A549 treated with AZD2906 at 1 μM for 4 hours (cell line): ENCODE measurements around the gene PDPK1. TPM values are rescaled to one million over a fixed set of nuclear protein-coding genes. Genes with fewer than 3 reads are reported as not detected.

ENCODE experiments used
- total RNA-seq: library from RNA; stranded (reverse); fragments of 200-300 nt; extraction: Qiagen RNA extraction; gene quantifications from 5 replicates; pipeline ENCODE4 v1.2.3, GENCODE V29; 2022

Gene PDPK1
- total RNA-seq, result 19.3 to 24.1 TPM (median 20.6 TPM) in 5 replicates

DNA sequence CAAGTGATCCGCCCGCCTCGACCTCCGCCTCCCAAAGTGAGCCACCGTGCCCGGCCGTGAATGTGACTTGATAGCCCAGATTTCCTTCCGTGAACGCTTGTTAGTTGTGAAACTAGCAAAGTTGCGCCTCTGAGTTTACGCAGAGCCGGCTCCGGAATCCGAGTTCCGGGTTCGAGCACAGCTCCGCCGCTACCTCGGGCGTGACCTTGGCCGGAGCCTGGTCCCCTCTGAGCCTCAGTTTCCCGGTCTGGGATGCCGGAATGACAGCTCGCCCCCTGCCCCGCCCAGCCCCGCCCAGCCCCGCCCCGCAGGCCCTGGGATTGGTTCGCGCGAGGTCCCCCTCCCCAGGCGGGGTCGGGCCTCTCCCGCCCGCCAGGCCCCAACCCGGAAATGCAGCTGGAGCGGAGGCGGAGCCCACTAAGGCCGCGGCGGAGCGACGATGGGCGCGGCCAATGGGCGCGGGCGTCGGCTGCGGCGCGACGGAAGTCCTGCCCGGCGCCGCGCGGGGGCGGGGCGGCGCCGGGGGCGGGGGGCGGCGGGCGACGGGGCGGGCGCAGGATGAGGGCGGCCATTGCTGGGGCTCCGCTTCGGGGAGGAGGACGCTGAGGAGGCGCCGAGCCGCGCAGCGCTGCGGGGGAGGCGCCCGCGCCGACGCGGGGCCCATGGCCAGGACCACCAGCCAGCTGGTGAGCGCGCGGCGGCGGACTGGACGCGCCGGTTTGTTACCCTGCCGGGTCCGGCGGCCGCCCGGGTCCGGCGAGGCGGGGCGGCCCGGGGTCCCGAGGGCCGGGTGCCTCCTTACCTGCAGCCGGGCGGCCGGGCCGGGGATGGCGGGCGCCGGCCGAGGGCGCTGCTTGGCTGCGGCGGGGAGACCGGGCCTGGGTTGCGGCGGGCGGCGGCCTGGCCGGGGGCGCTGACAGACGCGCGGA lies at the start of gene PDPK1:
PDPK1 (plus strand) TSS at position 571 of the 929 bp plus-strand sequence; CDS start at position 663, 92 bp downstream.

DNA sequence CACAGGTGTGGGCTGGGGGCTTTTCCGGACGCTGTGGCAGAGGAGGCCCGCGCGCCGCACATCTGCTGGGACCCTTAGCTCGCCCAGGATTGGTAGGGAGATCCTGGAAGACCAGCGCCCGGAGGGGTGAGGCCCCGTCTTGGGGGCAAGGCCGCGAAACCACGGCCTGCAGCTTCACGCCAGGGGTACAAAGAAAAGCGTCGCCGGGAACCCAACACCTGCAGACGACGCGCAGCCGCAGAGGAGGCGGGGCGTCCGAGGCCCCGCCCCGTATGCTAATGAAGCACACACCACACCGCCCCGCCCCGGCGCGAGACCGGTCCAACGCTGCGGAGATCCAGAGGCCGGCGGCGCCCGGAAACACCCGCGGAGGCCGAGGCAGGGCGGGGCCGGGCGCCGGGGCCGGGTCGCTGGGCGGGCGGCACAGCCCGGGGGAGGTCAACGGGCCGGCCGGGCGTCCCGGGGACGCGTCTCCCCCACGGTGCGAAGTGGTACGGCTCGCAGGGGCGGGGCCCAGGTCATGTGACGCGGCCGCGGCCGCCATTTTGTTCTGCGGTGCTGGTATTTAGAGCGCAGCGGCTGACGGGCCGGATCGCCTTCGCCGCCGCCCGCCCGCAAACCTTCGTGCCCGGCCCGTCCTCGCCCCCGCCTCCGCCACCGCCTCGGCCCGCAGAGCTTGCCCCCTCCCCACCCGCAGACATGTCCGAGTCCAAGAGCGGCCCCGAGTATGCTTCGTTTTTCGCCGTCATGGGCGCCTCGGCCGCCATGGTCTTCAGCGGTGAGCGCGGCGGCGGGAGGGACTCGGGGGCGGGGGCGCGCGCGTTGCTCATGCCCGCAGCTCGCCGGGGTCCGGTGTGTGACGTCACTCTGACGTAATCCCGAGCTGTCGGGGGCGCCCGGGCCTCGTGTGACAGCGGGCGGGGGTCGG lies 24.2 kb upstream of the PDPK1 start, which contains the start of gene ATP6V0C:
ATP6V0C (plus strand) TSS at position 548 of the 928 bp plus-strand sequence; CDS start at position 700, 152 bp downstream.

DNA sequence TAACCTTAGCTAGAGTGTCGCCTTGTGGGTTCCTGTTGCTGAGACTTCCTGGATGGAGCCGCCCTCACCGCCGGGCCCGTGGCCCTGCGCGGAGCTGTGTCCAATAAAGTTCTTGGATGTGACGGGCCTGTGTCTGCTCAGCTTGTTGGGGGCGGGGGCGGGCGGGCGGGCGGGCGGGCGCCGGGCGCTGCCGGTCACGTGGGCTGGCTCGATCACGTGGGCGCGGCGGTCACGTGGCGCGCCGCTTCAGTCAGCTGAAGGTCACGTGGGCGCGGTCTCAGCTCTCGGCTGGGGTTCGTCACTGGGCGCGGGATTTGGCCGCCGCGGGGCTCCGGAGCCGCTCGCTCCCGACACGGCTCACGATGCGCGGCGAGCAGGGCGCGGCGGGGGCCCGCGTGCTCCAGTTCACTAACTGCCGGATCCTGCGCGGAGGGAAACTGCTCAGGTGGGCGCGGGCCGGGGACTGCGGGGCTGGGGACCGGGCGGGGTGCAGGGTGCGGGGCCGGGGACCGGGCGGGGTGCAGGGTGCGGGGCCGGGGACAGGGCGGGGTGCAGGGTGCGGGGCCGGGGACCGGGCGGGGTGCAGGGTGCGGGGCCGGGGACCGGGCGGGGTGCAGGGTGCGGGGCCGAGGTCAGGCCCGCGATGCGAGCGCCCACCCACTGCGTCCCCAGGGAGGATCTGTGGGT lies 17.6 kb upstream of the PDPK1 start, which contains the start of gene AMDHD2:
AMDHD2 (plus strand) TSS at position 275 of the 687 bp plus-strand sequence; CDS start at position 363, 88 bp downstream.

DNA sequence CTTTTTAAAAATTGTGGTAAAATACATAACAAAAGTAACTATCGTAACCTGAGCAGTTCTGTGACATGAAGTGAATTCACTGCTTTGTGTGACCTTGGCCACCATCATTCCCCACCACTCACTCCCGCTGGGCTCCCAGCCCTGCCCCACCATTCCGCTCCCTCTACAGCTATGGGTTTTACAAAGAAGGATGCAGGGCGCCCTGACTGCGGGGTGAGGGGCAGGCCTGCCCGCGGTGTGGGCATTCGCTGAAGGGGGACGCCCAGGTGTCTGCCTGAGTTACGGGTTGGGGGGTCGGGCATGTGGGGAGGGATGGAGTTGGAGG lies 6.5 kb upstream of the PDPK1 start, which contains the start of gene CEMP1:
CEMP1 (minus strand) TSS at position 38 of the 325 bp plus-strand sequence. CDS start 335 bp downstream, outside the sequence.

Other genes with a start within 250 kb of the PDPK1 start
- gene ABCA3, start 197.3 kb upstream of the PDPK1 start, total RNA-seq, result 17.3 to 21.9 TPM (median 20.6 TPM) in 5 replicates
- gene CCNF, start 108.6 kb upstream of the PDPK1 start, total RNA-seq, result 20.2 to 23.1 TPM (median 21.1 TPM) in 5 replicates
- gene TEDC2, start 77.9 kb upstream of the PDPK1 start, total RNA-seq, result 15.9 to 20.9 TPM (median 18.9 TPM) in 5 replicates
- 0.05 to 0.07 TPM (median 0.06 TPM) in 3 of 5 replicates, not detected in the others for gene NTN3, start 66.7 kb upstream of the PDPK1 start, total RNA-seq
- 6.0 to 7.9 TPM (median 6.7 TPM) in 5 replicates for gene TBC1D24, start 62.9 kb upstream of the PDPK1 start, total RNA-seq
- gene ATP6V0C, start 24.1 kb upstream of the PDPK1 start, total RNA-seq, result 146 to 301 TPM (median 257 TPM) in 5 replicates
- 15.9 to 25.9 TPM (median 24.7 TPM) in 5 replicates for gene AMDHD2, start 17.6 kb upstream of the PDPK1 start, total RNA-seq
- 0.06 to 0.15 TPM (median 0.09 TPM) in 3 of 5 replicates, not detected in the others for gene CEMP1, start 6.6 kb upstream of the PDPK1 start, total RNA-seq
- gene KCTD5, start 144.5 kb downstream of the PDPK1 start, total RNA-seq, result 35.2 to 44.7 TPM (median 40.1 TPM) in 5 replicates
- gene PRSS27, start 182.2 kb downstream of the PDPK1 start, total RNA-seq, result 1.1 to 2.3 TPM (median 1.8 TPM) in 5 replicates
- gene SRRM2, start 214.6 kb downstream of the PDPK1 start, total RNA-seq, result 310 to 432 TPM (median 410 TPM) in 5 replicates
- gene ELOB, start 239.3 kb downstream of the PDPK1 start, total RNA-seq, result 453 to 554 TPM (median 517 TPM) in 5 replicates
- 0.05 to 0.06 TPM in 2 of 5 replicates, not detected in the others for gene PRSS33, start 249.5 kb downstream of the PDPK1 start, total RNA-seq